ENCODE results near the gene PDE6C. TPM values are rescaled to one million over a fixed set of nuclear protein-coding genes. Genes with fewer than 3 reads are reported as not detected.

Gene PDE6C
- total RNA-seq, 4 donors from 2014 or later: not detected

DNA sequence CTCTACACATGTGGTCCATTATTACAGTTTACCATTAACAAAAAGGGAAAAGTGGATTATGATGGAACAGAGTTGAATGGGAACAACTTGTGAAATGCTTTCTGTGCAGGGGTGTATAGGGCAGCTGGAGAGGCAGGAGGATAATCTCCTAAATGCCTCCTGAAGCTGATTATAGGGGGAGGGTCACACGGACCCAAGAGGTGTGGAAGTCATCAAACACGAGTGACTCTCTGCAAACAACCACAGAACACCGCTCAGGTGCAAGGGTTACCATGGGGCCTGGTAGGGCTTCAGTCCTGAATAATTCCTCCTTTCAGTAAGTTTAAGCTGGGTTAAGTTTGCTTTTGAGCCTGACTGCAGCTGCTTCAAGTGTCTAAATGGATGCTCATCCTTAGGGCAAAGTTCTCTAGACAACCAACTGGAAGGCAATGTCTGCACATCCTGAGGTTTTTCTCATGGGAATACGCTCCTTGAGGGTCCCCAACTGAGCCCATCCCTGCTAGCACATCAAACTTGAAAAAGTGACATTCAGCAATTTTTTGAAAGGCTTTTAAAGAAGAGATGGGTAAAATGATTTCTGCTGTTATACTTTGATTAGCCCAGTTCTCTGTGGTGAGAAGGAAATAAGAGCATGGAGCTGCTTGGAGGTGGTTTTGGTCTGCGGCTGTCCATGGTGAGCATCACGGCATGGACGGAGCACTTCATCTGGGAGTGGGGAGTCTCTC, 1.9 kb downstream of the PDE6C start:
- H3K27ac ChIP-seq: no peak overlapping the region
- H3K27me3 ChIP-seq: no peaks in the 10 kb centered on the region
- H3K36me3 ChIP-seq: no peaks in the 10 kb centered on the region
- no peaks in the 10 kb centered on the region for H3K4me1 ChIP-seq
- H3K9me3 ChIP-seq: no peaks in the 10 kb centered on the region
- intact Hi-C loops (cut with DNase I): no loop called here
- no peak for DNase-seq
- 69 to 81% methylated on average over 7 of the region's 7 CpGs for WGBS, 2 donors
- no peak overlapping the region for H3K4me3 ChIP-seq
- no peak for TF ChIP-seq POLR2A (IDR thresholded peaks at IDR 0.05)
- TF ChIP-seq, protein P1, sequence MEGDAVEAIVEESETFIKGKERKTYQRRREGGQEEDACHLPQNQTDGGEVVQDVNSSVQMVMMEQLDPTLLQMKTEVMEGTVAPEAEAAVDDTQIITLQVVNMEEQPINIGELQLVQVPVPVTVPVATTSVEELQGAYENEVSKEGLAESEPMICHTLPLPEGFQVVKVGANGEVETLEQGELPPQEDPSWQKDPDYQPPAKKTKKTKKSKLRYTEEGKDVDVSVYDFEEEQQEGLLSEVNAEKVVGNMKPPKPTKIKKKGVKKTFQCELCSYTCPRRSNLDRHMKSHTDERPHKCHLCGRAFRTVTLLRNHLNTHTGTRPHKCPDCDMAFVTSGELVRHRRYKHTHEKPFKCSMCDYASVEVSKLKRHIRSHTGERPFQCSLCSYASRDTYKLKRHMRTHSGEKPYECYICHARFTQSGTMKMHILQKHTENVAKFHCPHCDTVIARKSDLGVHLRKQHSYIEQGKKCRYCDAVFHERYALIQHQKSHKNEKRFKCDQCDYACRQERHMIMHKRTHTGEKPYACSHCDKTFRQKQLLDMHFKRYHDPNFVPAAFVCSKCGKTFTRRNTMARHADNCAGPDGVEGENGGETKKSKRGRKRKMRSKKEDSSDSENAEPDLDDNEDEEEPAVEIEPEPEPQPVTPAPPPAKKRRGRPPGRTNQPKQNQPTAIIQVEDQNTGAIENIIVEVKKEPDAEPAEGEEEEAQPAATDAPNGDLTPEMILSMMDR (IDR thresholded peaks at IDR 0.05): no peak

- no peak for DNase-seq
- Histone ChIP-seq H3K36me3 (no peaks in the 10 kb centered on the region), H3K4me1 (no peaks in the 10 kb centered on the region), H3K9me3 (no peaks in the 10 kb centered on the region), H3K4me3 (no peak overlapping the region), H3K27ac (no peak overlapping the region), H3K27me3 (no peaks in the 10 kb centered on the region)
- 67 to 77% methylated on average over 5 of the region's 9 CpGs for WGBS, 2 donors
- intact Hi-C loops (cut with DNase I): no loop called here
- TF ChIP-seq, protein P1 (IDR thresholded peaks at IDR 0.05): no peak
- no peak for TF ChIP-seq POLR2A (IDR thresholded peaks at IDR 0.05)
Observed at GRCh38 chr10:93615576-93616235, 3.4 kb downstream of the PDE6C start.

DNA sequence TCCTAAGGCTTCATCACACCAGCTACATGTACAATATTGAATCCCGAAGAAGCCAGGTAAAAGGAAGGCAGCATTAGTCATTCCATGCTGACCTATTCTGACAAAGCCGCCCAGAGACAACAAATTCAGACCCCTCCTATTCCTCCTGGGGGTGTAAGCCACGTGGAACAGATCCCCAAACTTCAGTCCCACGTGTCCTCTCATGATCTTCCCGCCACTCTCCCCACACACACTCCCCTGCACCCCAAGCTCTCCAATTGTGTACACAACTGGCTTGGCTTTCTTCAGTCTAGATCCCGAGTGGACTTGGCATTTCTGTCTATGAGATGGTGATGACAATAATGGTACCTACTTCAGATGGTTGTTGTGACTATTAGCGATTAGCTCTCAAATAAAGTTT, 8.6 kb downstream of the PDE6C start:
- H3K4me1 ChIP-seq: no peaks in the 10 kb centered on the region
- TF ChIP-seq, protein P1 (IDR thresholded peaks at IDR 0.05): no peak
- TF ChIP-seq POLR2A (IDR thresholded peaks at IDR 0.05): no peak
- H3K4me3 ChIP-seq: no peak overlapping the region
- H3K36me3 ChIP-seq: no peaks in the 10 kb centered on the region
- no peak overlapping the region for H3K27ac ChIP-seq
- intact Hi-C loops (cut with DNase I): no loop called here
- peaks cover 0 to 3% (median 0%) of the 10 kb centered on the region in 4 donors for H3K27me3 ChIP-seq
- no peaks in the 10 kb centered on the region for H3K9me3 ChIP-seq
- 63 to 66% methylated on average over 7 of the region's 7 CpGs for WGBS, 2 donors
- DNase-seq: no peak

DNA sequence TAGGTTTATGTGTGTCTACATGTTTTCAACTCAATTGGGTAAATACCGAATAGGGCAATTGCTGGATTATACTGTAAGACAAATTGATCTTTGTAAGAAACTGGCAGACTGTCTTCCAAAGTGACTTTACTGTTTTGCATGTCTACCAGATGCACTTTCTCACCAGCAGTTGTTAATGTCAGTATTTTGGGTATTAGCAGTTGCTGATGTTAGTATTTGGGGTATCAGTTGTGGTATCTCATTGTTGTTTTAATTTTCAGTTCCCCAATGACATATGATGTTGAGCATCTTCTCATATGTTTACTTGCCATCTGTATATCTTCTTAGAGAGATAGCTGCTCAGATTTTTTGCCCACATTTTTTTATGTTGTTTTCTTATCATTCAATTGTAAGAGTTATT, 10.6 kb downstream of the PDE6C start:
- intact Hi-C loops (cut with DNase I): no loop called here
- Histone ChIP-seq H3K36me3 (no peaks in the 10 kb centered on the region), H3K4me1 (no peaks in the 10 kb centered on the region), H3K27me3 (peaks cover 0 to 3% (median 0%) of the 10 kb centered on the region in 4 donors), H3K4me3 (no peak overlapping the region), H3K9me3 (no peaks in the 10 kb centered on the region), H3K27ac (no peak overlapping the region)
- DNase-seq: no peak
- TF ChIP-seq, protein P1 (IDR thresholded peaks at IDR 0.05): no peak
- WGBS, 2 donors: 78 to 100% methylated on average over 1 of the region's 1 CpG

DNA sequence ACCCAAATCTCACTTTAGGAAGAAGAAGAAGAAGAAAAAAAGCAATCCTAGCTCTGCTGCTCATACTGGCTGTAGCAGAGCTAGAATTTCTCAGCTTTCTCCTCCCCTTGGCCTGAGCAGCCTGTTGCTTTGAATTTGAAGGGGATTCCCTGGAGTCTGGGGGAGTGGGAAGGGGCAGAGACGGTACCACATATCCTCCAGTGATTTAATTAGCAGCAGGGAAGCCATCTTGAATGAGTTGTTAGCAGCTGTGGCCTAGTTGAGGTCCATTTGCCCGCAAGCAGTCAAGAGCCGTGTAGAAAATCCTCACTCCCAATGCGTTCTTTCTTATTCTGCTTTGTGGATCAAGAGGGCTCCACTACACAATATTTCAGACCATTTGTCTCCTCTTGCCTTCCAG, 16.5 kb downstream of the PDE6C start:
- peaks cover 0 to 15% (median 0%) of the 10 kb centered on the region in 4 donors for H3K27me3 ChIP-seq
- H3K36me3 ChIP-seq: no peaks in the 10 kb centered on the region
- H3K9me3 ChIP-seq: no peaks in the 10 kb centered on the region
- intact Hi-C loops (cut with DNase I): no loop called here
- no peaks in the 10 kb centered on the region for H3K4me1 ChIP-seq
- 75 to 100% methylated on average over 3 to 4 of the region's 4 CpGs for WGBS, 2 donors
- H3K27ac ChIP-seq: no peak overlapping the region
- no peak overlapping the region for H3K4me3 ChIP-seq
- DNase-seq: no peak
- TF ChIP-seq, protein P1 (IDR thresholded peaks at IDR 0.05): no peak
- no peak for TF ChIP-seq POLR2A (IDR thresholded peaks at IDR 0.05)

Measured in esophagus squamous epithelium (tissue), 5 donors.